ENCODE measurements around the gene CAB39L.

Gene CAB39L

DNA sequence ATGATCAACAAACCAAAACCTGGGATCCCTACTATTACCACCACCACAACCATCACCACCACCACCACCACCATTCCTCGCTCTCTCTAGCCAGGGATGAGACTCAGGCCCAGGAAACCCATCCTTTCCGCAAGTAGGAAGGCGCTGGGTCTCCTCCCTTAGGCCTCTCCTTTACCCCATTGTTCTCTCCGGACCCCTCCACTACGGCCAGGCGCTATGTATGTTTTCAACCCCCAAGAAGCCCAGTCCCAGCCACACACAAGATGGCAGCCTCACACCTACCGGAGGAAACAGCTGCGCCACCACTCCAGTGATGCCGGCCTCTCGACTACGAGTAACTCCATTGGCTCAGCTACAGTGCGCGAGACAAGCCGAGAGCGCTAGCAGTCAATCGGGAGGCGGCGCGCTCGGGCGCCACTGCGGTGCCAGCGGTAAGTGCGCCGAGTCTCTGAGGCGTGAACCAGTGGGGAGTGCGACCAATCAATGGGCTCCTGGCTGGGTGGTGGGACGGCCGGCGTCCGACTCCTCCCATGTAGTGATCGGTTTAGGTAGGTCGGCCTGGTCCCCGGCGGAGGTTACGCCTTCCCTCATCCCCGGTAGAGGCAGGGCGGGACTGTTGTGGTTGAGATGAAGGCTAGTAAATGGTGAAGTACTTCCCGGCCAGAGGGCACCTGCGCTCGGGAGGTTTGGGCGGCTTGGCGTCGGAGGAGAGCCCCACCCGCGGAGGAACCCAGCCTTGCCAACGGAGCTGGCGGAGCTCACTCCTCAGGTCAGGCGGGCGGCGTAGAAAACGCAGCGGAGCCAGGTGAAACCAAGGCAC is at the start of gene CAB39L, which contains the start of gene SETDB2:
Gene CAB39L (minus strand): TSS at position 361 of the 820 bp plus-strand sequence. CDS start 61,154 bp downstream, outside the sequence.
Gene SETDB2 (plus strand): TSS at position 571 of the 820 bp plus-strand sequence. CDS start 7,620 bp downstream, outside the sequence.
- in situ Hi-C loops (cut with HindIII; ENCODE audit: low pct_unique_long_range_greater_than_20kb, low sequenced_read_pairs): no loop called here
- DNase-seq (ENCODE audit: low read depth in 1 of 2, low spot score in 1 of 2): peak; percentile 83 to 98
- no peak for TF ChIP-seq JUND (IDR thresholded peaks at IDR 0.05; ENCODE audit: low read depth)

DNA sequence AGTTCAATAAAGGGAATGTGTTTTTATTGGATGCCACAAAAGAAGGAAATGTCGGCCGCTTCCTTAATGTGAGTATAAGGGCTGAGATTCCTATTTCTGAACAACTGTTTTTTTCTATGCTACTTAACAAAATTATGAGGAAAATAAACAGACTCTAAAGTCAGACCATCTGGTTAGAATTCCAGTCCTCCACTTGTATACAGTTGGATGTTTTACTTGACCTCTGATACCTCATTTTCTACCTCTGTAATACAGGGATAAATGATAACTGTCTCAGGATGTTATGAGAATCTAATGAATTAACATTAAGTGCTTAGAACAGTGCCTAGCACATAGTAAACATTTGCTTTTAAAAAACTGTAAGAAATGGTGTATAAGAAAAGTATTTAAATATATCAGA is 44.7 kb upstream of the CAB39L start:
- TF ChIP-seq JUND (IDR thresholded peaks at IDR 0.05; ENCODE audit: low read depth): no peak

DNA sequence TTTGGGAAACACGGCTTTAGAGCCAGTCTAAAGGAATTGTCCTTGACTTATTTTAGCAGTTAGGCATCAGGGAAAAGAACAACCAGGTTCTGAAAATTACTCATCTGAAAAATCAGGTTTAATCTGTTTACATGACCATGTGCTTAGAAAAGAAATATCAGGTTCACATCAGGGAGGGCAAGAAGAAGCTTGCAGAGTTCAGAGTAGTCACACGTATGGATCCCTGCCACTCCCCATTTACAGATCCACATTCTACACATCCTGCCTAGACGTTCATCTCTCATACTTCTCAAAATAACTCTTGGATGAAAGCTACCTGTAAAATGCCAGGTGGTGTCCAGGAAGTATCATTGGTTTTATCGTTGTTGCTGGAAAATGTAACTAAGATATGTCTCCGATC is 37.9 kb upstream of the CAB39L start:
- TF ChIP-seq JUND (IDR thresholded peaks at IDR 0.05; ENCODE audit: low read depth): no peak
- no peak for DNase-seq (ENCODE audit: low read depth in 1 of 2, low spot score in 1 of 2)
- in situ Hi-C loops (cut with HindIII; ENCODE audit: low pct_unique_long_range_greater_than_20kb, low sequenced_read_pairs): no loop called here

More for the DNA sequence above, 44.7 kb upstream of the CAB39L start:
- in situ Hi-C loops (cut with HindIII; ENCODE audit: low pct_unique_long_range_greater_than_20kb, low sequenced_read_pairs): no loop called here
- DNase-seq (ENCODE audit: low read depth in 1 of 2, low spot score in 1 of 2): no peak

DNA sequence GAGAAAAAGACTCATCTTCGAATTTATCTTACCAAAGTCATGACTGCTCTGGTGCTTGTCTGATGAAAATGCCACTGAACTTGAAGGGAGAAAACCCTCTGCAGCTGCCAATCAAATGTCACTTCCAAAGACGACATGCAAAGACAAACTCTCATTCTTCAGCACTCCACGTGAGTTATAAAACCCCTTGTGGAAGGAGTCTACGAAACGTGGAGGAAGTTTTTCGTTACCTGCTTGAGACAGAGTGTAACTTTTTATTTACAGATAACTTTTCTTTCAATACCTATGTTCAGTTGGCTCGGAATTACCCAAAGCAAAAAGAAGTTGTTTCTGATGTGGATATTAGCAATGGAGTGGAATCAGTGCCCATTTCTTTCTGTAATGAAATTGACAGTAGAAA is 32.7 kb upstream of the CAB39L start:
- in situ Hi-C loops (cut with HindIII; ENCODE audit: low pct_unique_long_range_greater_than_20kb, low sequenced_read_pairs): no loop called here
- no peak for DNase-seq (ENCODE audit: low read depth in 1 of 2, low spot score in 1 of 2)
- no peak for TF ChIP-seq JUND (IDR thresholded peaks at IDR 0.05; ENCODE audit: low read depth)

DNA sequence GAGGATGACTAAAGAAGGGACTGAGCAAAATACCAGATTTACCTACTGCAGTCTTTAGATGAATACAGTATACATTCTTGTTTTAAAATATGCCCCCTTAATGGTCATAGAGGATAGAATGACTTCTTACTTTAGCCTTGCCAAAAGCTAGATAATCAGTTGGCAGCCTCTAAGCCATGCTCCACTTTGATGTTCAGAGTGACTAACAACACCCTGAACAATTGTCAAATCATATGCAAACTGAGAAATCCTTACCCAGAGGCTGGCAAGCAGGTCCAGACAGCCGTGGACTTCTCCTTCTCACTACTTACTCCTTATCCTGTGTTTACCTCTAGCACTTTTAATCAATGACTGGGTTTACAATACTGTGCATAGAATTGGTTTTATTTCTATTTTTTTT is 28.3 kb upstream of the CAB39L start:
- DNase-seq (ENCODE audit: low read depth in 1 of 2, low spot score in 1 of 2): no peak
- no peak for TF ChIP-seq JUND (IDR thresholded peaks at IDR 0.05; ENCODE audit: low read depth)

DNA sequence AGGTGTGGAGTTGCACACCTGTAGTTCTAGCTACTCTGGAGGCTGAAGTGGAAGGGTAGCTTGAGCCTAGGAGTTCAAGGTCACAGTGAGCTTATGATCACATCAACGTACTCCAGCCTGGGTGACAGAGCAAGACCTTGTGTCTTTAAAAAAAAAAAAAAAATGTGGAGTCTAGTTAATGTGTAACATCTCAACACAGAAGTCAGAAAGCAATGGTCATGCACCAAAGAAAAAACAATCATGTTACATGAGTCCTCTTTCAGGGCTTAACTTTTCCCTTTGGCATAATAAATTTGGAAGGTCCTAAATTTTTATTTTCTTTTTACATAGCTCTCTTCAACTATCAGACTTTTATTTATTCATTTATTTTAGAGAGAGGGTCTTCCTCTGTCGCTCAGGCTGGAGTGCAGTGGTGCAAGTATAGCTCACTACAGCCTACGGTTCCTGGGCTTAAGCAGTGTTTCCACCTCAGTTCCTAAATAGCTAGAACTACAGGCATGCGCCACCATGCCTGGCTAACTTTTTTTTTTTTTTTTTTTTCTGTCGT is 22.5 kb upstream of the CAB39L start:
- DNase-seq (ENCODE audit: low read depth in 1 of 2, low spot score in 1 of 2): no peak
- no peak for TF ChIP-seq JUND (IDR thresholded peaks at IDR 0.05; ENCODE audit: low read depth)
- in situ Hi-C loops (cut with HindIII; ENCODE audit: low pct_unique_long_range_greater_than_20kb, low sequenced_read_pairs): no loop called here

More for the DNA sequence above, 28.3 kb upstream of the CAB39L start:
- in situ Hi-C loops (cut with HindIII; ENCODE audit: low pct_unique_long_range_greater_than_20kb, low sequenced_read_pairs): no loop called here

DNA sequence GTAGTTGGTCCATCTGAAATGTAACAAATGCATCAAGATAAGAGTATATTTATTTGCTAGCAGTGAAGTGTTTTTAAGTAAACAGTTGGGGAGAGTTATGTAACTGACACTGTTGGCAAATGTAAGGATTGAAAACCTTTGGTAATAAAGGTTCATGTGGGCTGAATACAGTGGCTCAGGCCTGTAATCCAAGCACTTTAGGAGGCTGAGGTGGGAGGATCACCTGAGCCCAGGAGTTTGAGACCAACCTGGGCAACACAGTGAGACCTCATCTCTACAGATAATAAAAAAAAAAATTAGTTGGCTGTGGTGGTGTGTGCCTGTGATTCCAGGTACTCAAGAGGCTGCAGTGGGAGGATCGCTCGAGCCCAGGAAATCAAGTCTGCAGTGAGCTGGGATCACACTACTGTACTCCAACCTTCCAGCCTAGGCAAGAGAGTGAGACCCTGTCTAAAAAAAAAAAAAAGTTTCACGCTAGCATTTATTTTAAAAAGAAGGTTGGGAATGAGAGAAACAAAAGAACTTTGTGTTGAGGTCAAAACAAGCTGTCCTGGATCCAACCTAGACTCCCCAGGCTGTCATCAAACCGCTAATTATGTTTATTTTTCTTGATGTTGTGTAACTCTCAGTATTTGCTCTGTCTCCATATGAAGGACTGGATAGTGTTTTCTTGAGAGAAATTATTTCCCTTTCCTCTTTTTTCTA is 20.9 kb upstream of the CAB39L start:
- peak in 1 of 2 experiments; percentile 33 for DNase-seq (ENCODE audit: low read depth in 1 of 2, low spot score in 1 of 2)
- in situ Hi-C loops (cut with HindIII; ENCODE audit: low pct_unique_long_range_greater_than_20kb, low sequenced_read_pairs): no loop called here
- no peak for TF ChIP-seq JUND (IDR thresholded peaks at IDR 0.05; ENCODE audit: low read depth)

DNA sequence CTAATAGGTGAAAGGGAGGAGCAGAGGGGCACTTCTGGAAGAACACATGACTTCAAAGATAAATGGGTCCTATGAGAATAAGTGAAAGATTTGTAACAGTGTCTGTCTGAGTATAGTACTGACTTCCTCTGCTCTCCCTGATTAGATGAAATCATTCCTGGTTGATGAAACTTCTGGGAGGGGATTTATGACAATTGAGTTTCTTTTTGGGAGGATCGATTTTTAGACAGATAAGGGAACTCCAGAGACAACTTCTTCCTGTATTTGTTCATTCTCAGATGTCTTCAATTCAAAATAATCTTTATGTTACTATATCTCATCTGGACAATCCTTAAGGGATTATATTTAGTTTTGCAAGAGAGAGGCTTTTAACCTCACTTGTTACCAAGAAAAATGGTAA is 20.2 kb upstream of the CAB39L start:
- TF ChIP-seq JUND (IDR thresholded peaks at IDR 0.05; ENCODE audit: low read depth): no peak
- in situ Hi-C loops (cut with HindIII; ENCODE audit: low pct_unique_long_range_greater_than_20kb, low sequenced_read_pairs): no loop called here
- DNase-seq (ENCODE audit: low read depth in 1 of 2, low spot score in 1 of 2): no peak

DNA sequence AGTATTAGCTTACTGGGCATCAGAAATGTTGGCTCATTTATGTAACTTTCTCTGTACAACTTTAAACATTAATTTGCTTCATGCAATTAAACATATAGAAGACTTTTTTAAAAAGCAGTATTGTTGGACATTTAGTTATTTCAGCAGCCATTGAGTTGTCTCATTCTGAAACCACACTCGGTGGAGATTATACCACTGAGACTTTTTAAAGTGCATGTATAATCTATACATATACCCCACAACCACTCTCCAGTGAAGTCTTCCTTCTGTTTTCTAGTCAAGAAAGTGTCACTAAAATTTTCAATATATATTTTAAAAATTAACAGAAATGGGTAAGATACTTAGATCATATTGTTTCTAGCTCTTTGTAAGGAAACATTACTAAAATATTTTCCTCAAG is 15.7 kb upstream of the CAB39L start:
- in situ Hi-C loops (cut with HindIII; ENCODE audit: low pct_unique_long_range_greater_than_20kb, low sequenced_read_pairs): no loop called here
- DNase-seq (ENCODE audit: low read depth in 1 of 2, low spot score in 1 of 2): no peak
- TF ChIP-seq JUND (IDR thresholded peaks at IDR 0.05; ENCODE audit: low read depth): no peak

DNA sequence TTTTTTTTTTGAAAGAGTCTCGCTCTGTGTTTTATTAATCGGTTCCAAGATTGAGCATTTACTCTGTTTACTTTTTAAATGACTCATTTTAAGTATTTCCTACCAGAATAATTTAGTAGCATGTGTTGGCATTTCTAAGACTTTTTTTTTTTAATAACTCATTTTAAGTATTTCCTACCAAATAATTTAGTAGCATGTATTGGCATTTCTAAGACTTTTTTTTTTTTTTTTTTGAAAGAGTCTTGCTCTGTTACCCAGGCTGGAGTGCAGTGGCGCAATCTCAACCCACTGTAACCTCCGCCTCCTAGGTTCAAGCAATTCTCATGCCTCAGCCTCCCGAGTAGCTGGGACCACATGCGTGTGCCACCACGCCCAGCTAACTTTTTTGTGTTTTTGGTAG is 13.4 kb upstream of the CAB39L start:
- TF ChIP-seq JUND (IDR thresholded peaks at IDR 0.05; ENCODE audit: low read depth): no peak
- in situ Hi-C loops (cut with HindIII; ENCODE audit: low pct_unique_long_range_greater_than_20kb, low sequenced_read_pairs): no loop called here
- no peak for DNase-seq (ENCODE audit: low read depth in 1 of 2, low spot score in 1 of 2)

DNA sequence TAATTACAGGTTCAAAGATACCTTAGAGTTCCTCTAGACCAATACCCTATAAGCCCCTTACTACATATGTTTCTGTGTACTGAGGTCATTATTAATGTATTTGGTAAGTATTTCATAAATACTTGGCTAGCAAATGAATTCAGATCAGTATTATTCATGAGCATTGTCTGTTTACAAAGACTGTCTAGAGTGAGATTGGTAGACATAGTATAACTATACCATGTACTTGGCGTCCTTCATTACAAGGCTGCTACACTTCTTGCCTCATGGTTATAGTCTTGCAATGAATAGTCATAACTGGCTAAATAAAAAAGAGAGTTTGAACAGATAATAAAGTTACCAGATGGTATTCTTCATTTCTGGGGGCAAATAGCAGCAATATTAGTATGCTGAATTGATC is 12.3 kb upstream of the CAB39L start:
- in situ Hi-C loops (cut with HindIII; ENCODE audit: low pct_unique_long_range_greater_than_20kb, low sequenced_read_pairs): no loop called here

DNA sequence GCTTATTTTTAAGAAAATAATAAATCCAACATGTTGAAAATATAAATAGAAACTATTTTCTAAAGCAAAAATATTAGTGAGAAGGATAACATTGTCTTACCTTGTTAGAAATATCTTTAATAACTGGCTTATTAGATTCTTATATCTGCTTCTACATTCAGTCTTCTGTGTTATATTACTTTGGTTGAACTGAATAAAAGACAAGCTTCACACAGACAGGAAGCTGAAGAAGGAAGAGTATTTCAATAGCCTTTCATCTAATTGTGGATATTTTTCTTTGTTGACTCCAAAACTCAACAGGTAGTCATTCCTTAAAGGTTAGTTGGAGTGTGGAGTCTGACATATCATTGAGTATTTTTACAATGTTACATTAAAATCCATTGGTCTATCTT is 11.1 kb upstream of the CAB39L start:
- DNase-seq (ENCODE audit: low read depth in 1 of 2, low spot score in 1 of 2): no peak
- in situ Hi-C loops (cut with HindIII; ENCODE audit: low pct_unique_long_range_greater_than_20kb, low sequenced_read_pairs): no loop called here
- TF ChIP-seq JUND (IDR thresholded peaks at IDR 0.05; ENCODE audit: low read depth): no peak

More for the DNA sequence above, 12.3 kb upstream of the CAB39L start:
- no peak for TF ChIP-seq JUND (IDR thresholded peaks at IDR 0.05; ENCODE audit: low read depth)
- no peak for DNase-seq (ENCODE audit: low read depth in 1 of 2, low spot score in 1 of 2)
